Sciatic nerve (tissue), 2 donors: ENCODE data around the gene GPC4. TPM values are rescaled to one million over a fixed set of nuclear protein-coding genes. Genes with fewer than 3 reads are reported as not detected.

ENCODE experiments used
- ATAC-seq: fragments of 200-7000 bp; cut with Tn5 transposase; one replicate; pipeline ENCODE4 v1.9.1; 2020; ENCODE audit warnings: mild to moderate bottlenecking, moderate library complexity
- DNase-seq: peaks from one replicate; pipeline ENCODE4 v3.0.0-alpha.2; 2020; ENCODE audit warnings: low spot score
- intact Hi-C: fragments of 100-400 bp; cut with DNase I; formaldehyde crosslinking; loops from one replicate; pipeline ENCODE4 v1.14.2; 2022
- total RNA-seq: library from RNA; stranded (reverse); fragmentation: NEBNext Ultra II Directional; extraction: Animal tissue kit (Norgen Biotek cat#: 25700); gene quantifications from one replicate; pipeline ENCODE4 v1.2.1, GENCODE V29; 2021
- donor health status: DM: no; HTN: no; CAD: no.
- donor health status: DM: no; HTN: no; CAD: no.

GPC4 gene
- total RNA-seq, 1 donor from 2014 or later = 27.5 TPM

- intact Hi-C loops = no loop called here
- no peak for DNase-seq
- ATAC-seq = no peak
Observed at GRCh38 chrX:133269168-133269567, 146.1 kb downstream of the GPC4 start.

GRCh38 chrX:133267621-133268020, 147.7 kb downstream of the GPC4 start:
- DNase-seq (no peak), ATAC-seq (no peak)
- intact Hi-C loops = no loop called here

- ATAC-seq (no peak), DNase-seq (no peak)
- intact Hi-C loops = no loop called here
Observed at GRCh38 chrX:133265331-133265730, 150.0 kb downstream of the GPC4 start.

GRCh38 chrX:133258481-133258880, 156.8 kb downstream of the GPC4 start:
- intact Hi-C loops = no loop called here
- no peak for ATAC-seq
- DNase-seq = no peak

- ATAC-seq (no peak), DNase-seq (no peak)
- intact Hi-C loops = no loop called here
Observed at GRCh38 chrX:133254666-133255065, 160.6 kb downstream of the GPC4 start.

GRCh38 chrX:133251204-133251603, 164.1 kb downstream of the GPC4 start:
- DNase-seq (no peak), ATAC-seq (no peak)
- intact Hi-C loops = no loop called here

- intact Hi-C loops = no loop called here
- no peak for DNase-seq
- no peak for ATAC-seq
Observed at GRCh38 chrX:133250184-133251100, 164.8 kb downstream of the GPC4 start.

Other genes starting within 250 kb of the GPC4 start
- gene TFDP3, start 197.1 kb downstream of the GPC4 start, total RNA-seq = not detected